Measurements from ENCODE around the gene B4GALNT4. TPM values are rescaled to one million over a fixed set of nuclear protein-coding genes. Genes with fewer than 3 reads are reported as not detected.

The B4GALNT4 gene
- total RNA-seq, 1 donor from 2014 or later: 64.6 TPM

- Histone ChIP-seq H3K36me3 (ENCODE audit: insufficient read depth, low read length) (no peaks in the 10 kb centered on the region), H3K79me2 (ENCODE audit: insufficient read depth, low read length) (no peaks in the 10 kb centered on the region), H3K9me3 (ENCODE audit: insufficient read depth, low read depth, low read length) (no peaks in the 10 kb centered on the region), H3K27me3 (ENCODE audit: insufficient read depth, low read length) (no peaks in the 10 kb centered on the region), H3K4me3 (ENCODE audit: insufficient read depth, low read depth, low read length) (peak overlapping the region; percentile 56), H2AFZ (ENCODE audit: low read depth, low read length) (peak overlapping the region; percentile 75), H3K4me2 (ENCODE audit: low read length) (peak overlapping the region; percentile 84), H3K9ac (ENCODE audit: low read length) (peak overlapping the region; percentile 62), H3K4me1 (ENCODE audit: insufficient read depth, low read length) (no peaks in the 10 kb centered on the region), H4K20me1 (ENCODE audit: insufficient read depth, low read length) (no peaks in the 10 kb centered on the region), H3K27ac (ENCODE audit: low read depth, low read length) (no peak overlapping the region)
- H3K4me1 Mint-ChIP-seq (ENCODE audit: low read depth, unreplicated experiment): no peaks in the 10 kb centered on the region
- no peaks in the 10 kb centered on the region for H3K36me3 Mint-ChIP-seq (ENCODE audit: low read depth, unreplicated experiment)
- no peak overlapping the region for H3K4me3 Mint-ChIP-seq (ENCODE audit: unreplicated experiment)
- no peak for TF ChIP-seq EZH2 (IDR thresholded peaks at IDR 0.05; ENCODE audit: insufficient read depth, low read length)
- TF ChIP-seq, protein P1, sequence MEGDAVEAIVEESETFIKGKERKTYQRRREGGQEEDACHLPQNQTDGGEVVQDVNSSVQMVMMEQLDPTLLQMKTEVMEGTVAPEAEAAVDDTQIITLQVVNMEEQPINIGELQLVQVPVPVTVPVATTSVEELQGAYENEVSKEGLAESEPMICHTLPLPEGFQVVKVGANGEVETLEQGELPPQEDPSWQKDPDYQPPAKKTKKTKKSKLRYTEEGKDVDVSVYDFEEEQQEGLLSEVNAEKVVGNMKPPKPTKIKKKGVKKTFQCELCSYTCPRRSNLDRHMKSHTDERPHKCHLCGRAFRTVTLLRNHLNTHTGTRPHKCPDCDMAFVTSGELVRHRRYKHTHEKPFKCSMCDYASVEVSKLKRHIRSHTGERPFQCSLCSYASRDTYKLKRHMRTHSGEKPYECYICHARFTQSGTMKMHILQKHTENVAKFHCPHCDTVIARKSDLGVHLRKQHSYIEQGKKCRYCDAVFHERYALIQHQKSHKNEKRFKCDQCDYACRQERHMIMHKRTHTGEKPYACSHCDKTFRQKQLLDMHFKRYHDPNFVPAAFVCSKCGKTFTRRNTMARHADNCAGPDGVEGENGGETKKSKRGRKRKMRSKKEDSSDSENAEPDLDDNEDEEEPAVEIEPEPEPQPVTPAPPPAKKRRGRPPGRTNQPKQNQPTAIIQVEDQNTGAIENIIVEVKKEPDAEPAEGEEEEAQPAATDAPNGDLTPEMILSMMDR (IDR thresholded peaks at IDR 0.05; ENCODE audit: insufficient read depth, low read depth, low read length): no peak
- H3K9me3 Mint-ChIP-seq (ENCODE audit: unreplicated experiment): no peaks in the 10 kb centered on the region
- H3K27me3 Mint-ChIP-seq (ENCODE audit: low read depth, unreplicated experiment): peaks cover 2% of the 10 kb centered on the region
- no peak overlapping the region for H3K27ac Mint-ChIP-seq (ENCODE audit: unreplicated experiment)
- FAIRE-seq: no peak
- no peak for DNase-seq (ENCODE audit: low read depth)
Measured at GRCh38 chr11:405954-406795, 36.9 kb downstream of the B4GALNT4 start.

- H3K79me2 ChIP-seq (ENCODE audit: insufficient read depth, low read length): no peaks in the 10 kb centered on the region
- Mint-ChIP-seq H3K4me3 (ENCODE audit: unreplicated experiment) (no peak overlapping the region), H3K4me1 (ENCODE audit: low read depth, unreplicated experiment) (no peaks in the 10 kb centered on the region), H3K9me3 (ENCODE audit: unreplicated experiment) (no peaks in the 10 kb centered on the region), H3K36me3 (ENCODE audit: low read depth, unreplicated experiment) (no peaks in the 10 kb centered on the region), H3K27me3 (ENCODE audit: low read depth, unreplicated experiment) (peaks cover 2% of the 10 kb centered on the region), H3K27ac (ENCODE audit: unreplicated experiment) (no peak overlapping the region)
- no peaks in the 10 kb centered on the region for H3K9me3 ChIP-seq (ENCODE audit: insufficient read depth, low read depth, low read length)
- no peaks in the 10 kb centered on the region for H3K4me1 ChIP-seq (ENCODE audit: insufficient read depth, low read length)
- peak overlapping the region; percentile 62 for H3K9ac ChIP-seq (ENCODE audit: low read length)
- H3K27me3 ChIP-seq (ENCODE audit: insufficient read depth, low read length): no peaks in the 10 kb centered on the region
- H3K36me3 ChIP-seq (ENCODE audit: insufficient read depth, low read length): no peaks in the 10 kb centered on the region
- peak; percentile 52 for DNase-seq (ENCODE audit: low read depth)
- FAIRE-seq: no peak
- H2AFZ ChIP-seq (ENCODE audit: low read depth, low read length): peak overlapping the region; percentile 75
- H3K4me3 ChIP-seq (ENCODE audit: insufficient read depth, low read depth, low read length): peak overlapping the region; percentile 56
- H4K20me1 ChIP-seq (ENCODE audit: insufficient read depth, low read length): no peaks in the 10 kb centered on the region
- no peak overlapping the region for H3K27ac ChIP-seq (ENCODE audit: low read depth, low read length)
- H3K4me2 ChIP-seq (ENCODE audit: low read length): peak overlapping the region; percentile 84
- TF ChIP-seq EZH2 (IDR thresholded peaks at IDR 0.05; ENCODE audit: insufficient read depth, low read length): no peak
- TF ChIP-seq, protein P1 (IDR thresholded peaks at IDR 0.05; ENCODE audit: insufficient read depth, low read depth, low read length): no peak
Measured at GRCh38 chr11:406796-407650, 37.7 kb downstream of the B4GALNT4 start.
